Esophagus muscularis mucosa (tissue), 3 donors: ENCODE data around the gene MFF.

ENCODE experiments used
- POLR2A ChIP-seq: fragments of 450-650 bp; IDR thresholded peaks from one replicate; pipeline ENCODE4 v1.6.1; 2017; ENCODE audit warnings: antibody characterized with exemption, moderate library complexity, mild to moderate bottlenecking, low read depth
- POLR2AphosphoS5 ChIP-seq, 2 donors: sonication (generic); formaldehyde crosslinking; IDR thresholded peaks; one replicate each; pipeline ENCODE4 v1.6.1; 2017; ENCODE audit warnings: antibody characterized with exemption in 2 of 2
- TF ChIP-seq, protein P1 (sequence below), 3 experiments: fragments of 200-600 bp in 2 of 3; fragments of 450-650 bp in 1 of 3; sonication (generic) in 2 of 3; IDR thresholded peaks; one replicate each; pipeline ENCODE4 v1.5.1; 2017 to 2019; ENCODE audit warnings: antibody characterized with exemption in 3 of 3, mild to moderate bottlenecking in 2 of 3, moderate library complexity in 1 of 3

DNA sequence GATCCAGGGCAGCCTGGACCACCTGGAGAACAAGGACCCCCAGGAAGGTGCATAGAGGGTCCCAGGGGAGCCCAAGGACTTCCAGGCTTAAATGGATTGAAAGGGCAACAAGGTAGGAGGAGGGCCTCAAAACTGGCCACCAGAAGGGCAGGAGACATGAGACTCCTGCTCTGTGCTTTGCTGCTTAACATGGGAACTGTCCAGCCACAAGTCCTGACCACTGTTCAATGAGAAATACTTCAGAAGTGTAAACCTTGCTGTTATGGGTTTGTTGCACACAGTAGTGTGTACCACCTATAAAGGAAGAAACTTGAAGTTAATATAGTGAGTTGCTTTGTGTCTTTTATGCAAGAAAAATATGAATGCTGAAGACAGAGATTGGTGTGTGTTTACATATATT is 44.2 kb upstream of the MFF start:
- no peak for TF ChIP-seq POLR2A
- TF ChIP-seq, protein P1, sequence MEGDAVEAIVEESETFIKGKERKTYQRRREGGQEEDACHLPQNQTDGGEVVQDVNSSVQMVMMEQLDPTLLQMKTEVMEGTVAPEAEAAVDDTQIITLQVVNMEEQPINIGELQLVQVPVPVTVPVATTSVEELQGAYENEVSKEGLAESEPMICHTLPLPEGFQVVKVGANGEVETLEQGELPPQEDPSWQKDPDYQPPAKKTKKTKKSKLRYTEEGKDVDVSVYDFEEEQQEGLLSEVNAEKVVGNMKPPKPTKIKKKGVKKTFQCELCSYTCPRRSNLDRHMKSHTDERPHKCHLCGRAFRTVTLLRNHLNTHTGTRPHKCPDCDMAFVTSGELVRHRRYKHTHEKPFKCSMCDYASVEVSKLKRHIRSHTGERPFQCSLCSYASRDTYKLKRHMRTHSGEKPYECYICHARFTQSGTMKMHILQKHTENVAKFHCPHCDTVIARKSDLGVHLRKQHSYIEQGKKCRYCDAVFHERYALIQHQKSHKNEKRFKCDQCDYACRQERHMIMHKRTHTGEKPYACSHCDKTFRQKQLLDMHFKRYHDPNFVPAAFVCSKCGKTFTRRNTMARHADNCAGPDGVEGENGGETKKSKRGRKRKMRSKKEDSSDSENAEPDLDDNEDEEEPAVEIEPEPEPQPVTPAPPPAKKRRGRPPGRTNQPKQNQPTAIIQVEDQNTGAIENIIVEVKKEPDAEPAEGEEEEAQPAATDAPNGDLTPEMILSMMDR (IDR thresholded peaks at IDR 0.05): no peak
- no peak for TF ChIP-seq POLR2AphosphoS5 (IDR thresholded peaks at IDR 0.05)
